H1 (cell line): ENCODE data around the gene NHSL2. TPM values are rescaled to one million over a fixed set of nuclear protein-coding genes. Genes with fewer than 3 reads are reported as not detected.

Experiments
- CTCF ChIA-PET: fragments of 300-600 bp; sonication (Branson Sonifier 250); formaldehyde crosslinking; loops from one replicate; lab custom pipeline; 2021; ENCODE audit not compliant: partially characterized antibody; lab: Charles Lee
- POLR2A ChIA-PET: fragments of 300-600 bp; sonication (Branson Sonifier 250); formaldehyde crosslinking; loops from one replicate; lab custom pipeline; 2021; ENCODE audit warnings: inconsistent platforms; ENCODE audit not compliant: partially characterized antibody; lab: Charles Lee
- DNase-seq, 2 experiments: peaks; one replicate each; pipeline versions ENCODE4 v3.0.0 to v3.0.0-alpha.2; 2010 to 2022; ENCODE audit warnings: low spot score in 2 of 2, low read depth in 1 of 2, mixed read lengths in 1 of 2
- FAIRE-seq: peaks from 2 replicates; lab custom pipeline; 2011; peaks lifted over from hg19 to GRCh38; lab: Jason Lieb, UNC
- H2AFZ ChIP-seq: 2 replicates; pipeline ENCODE4 v1.8.1; 2012; ENCODE audit warnings: low read length, inconsistent platforms
- H2AK5ac ChIP-seq: 2 replicates; pipeline ENCODE4 v1.6.1; 2013; ENCODE audit warnings: low read depth, low read length
- H2BK120ac ChIP-seq: replicated peaks from 2 replicates; pipeline ENCODE3; 2013; ENCODE audit warnings: low read depth, low read length, inconsistent platforms
- H2BK12ac ChIP-seq: 2 replicates; pipeline ENCODE4 v1.6.1; 2013; ENCODE audit warnings: low read depth, low read length
- H2BK15ac ChIP-seq: 2 replicates; pipeline ENCODE4 v1.6.1; 2013; ENCODE audit warnings: low read length
- H2BK20ac ChIP-seq: 2 replicates; pipeline ENCODE4 v1.6.1; 2013; ENCODE audit warnings: low read length
- H2BK5ac ChIP-seq: 2 replicates; pipeline ENCODE4 v1.6.1; 2013; ENCODE audit warnings: low read depth, low read length
- H3K14ac ChIP-seq: 2 replicates; pipeline ENCODE4 v1.6.1; 2013; ENCODE audit warnings: inconsistent platforms; ENCODE audit not compliant: insufficient read length
- H3K18ac ChIP-seq: 2 replicates; pipeline ENCODE4 v1.6.1; 2013; ENCODE audit warnings: low read length; ENCODE audit errors: extremely low read depth
- H3K23ac ChIP-seq: 2 replicates; pipeline ENCODE4 v1.6.1; 2013; ENCODE audit warnings: inconsistent platforms; ENCODE audit not compliant: insufficient read length
- H3K23me2 ChIP-seq: 2 replicates; pipeline ENCODE4 v1.6.1; 2013; ENCODE audit warnings: low read depth, low read length
- H3K27ac ChIP-seq: 2 replicates; pipeline ENCODE4 v1.6.1; 2011; ENCODE audit warnings: low read depth, low read length, inconsistent platforms
- H3K27me3 ChIP-seq, 4 experiments: replicated peaks in 1 of 4; 1 replicate in 1 of 4; 2 replicates in 3 of 4; pipeline versions ENCODE4 v1.6.1 to v1.8.1; 2011 to 2013; ENCODE audit warnings: low read length in 3 of 4, mild to moderate bottlenecking in 3 of 4, inconsistent platforms in 2 of 4, mixed read lengths in 2 of 4, moderate library complexity in 1 of 4; ENCODE audit not compliant: control insufficient read depth in 3 of 4, insufficient read depth in 3 of 4; ENCODE audit errors: extremely low read depth in 1 of 4
- H3K36me3 ChIP-seq, 4 experiments: 2 replicates each; pipeline versions ENCODE4 v1.6.1 to v1.8.1; 2011 to 2013; ENCODE audit warnings: mild to moderate bottlenecking in 4 of 4, low read length in 3 of 4, moderate library complexity in 2 of 4, control low read depth in 1 of 4, inconsistent platforms in 1 of 4; ENCODE audit not compliant: insufficient read depth in 4 of 4, control insufficient read depth in 2 of 4
- H3K4ac ChIP-seq: replicated peaks from 2 replicates; pipeline ENCODE3; 2013; ENCODE audit warnings: low read length, low read depth, mixed read lengths, inconsistent platforms; ENCODE audit not compliant: insufficient read length
- H3K4me1 ChIP-seq, 4 experiments: replicated peaks in 1 of 4; 1 replicate in 1 of 4; 2 replicates in 3 of 4; pipeline versions ENCODE4 v1.6.1 to v1.8.1; 2011 to 2013; ENCODE audit warnings: low read length in 3 of 4, inconsistent platforms in 2 of 4, mixed read lengths in 1 of 4; ENCODE audit not compliant: insufficient read depth in 4 of 4, control insufficient read depth in 3 of 4
- H3K4me2 ChIP-seq, 2 experiments: 2 replicates each; pipeline versions ENCODE4 v1.6.1 to v1.8.1; 2011 to 2013; ENCODE audit warnings: low read depth in 2 of 2, low read length in 2 of 2, control low read depth in 1 of 2, inconsistent platforms in 1 of 2, mild to moderate bottlenecking in 1 of 2; ENCODE audit not compliant: insufficient read depth in 1 of 2
- H3K4me3 ChIP-seq, 4 experiments: fragments of 200-600, 300-600 bp in 1 of 4; sonication (generic), shearing (Covaris generic), sonication (Bioruptor Twin) in 1 of 4; 2 replicates each; pipeline versions ENCODE4 v1.5.1 to v1.8.1; 2011 to 2016; ENCODE audit warnings: low read length in 4 of 4, low read depth in 3 of 4, control low read depth in 2 of 4, inconsistent platforms in 2 of 4, mild to moderate bottlenecking in 2 of 4, mixed read lengths in 1 of 4, moderate library complexity in 1 of 4; ENCODE audit not compliant: insufficient read depth in 2 of 4; ENCODE audit errors: extremely low read depth in 1 of 4
- H3K56ac ChIP-seq: replicated peaks from 2 replicates; pipeline ENCODE3; 2013; ENCODE audit warnings: low read depth, mild to moderate bottlenecking, mixed read lengths, low read length, inconsistent platforms; ENCODE audit not compliant: insufficient read length
- H3K79me1 ChIP-seq: 2 replicates; pipeline ENCODE4 v1.6.1; 2013; ENCODE audit warnings: low read depth, low read length, control low read depth
- H3K79me2 ChIP-seq, 2 experiments: 2 replicates each; pipeline versions ENCODE4 v1.6.1 to v1.8.1; 2012 to 2013; ENCODE audit warnings: low read length in 2 of 2, mild to moderate bottlenecking in 2 of 2, inconsistent platforms in 1 of 2; ENCODE audit not compliant: insufficient read depth in 2 of 2, control insufficient read depth in 1 of 2
- H3K9ac ChIP-seq, 4 experiments: replicated peaks in 1 of 4; 1 replicate in 1 of 4; 2 replicates in 3 of 4; pipeline versions ENCODE4 v1.6.1 to v1.8.1; 2011 to 2013; ENCODE audit warnings: low read depth in 3 of 4, low read length in 3 of 4, control low read depth in 2 of 4, mild to moderate bottlenecking in 2 of 4, moderate library complexity in 2 of 4, inconsistent platforms in 1 of 4; ENCODE audit errors: extremely low read depth in 1 of 4
- H3K9me3 ChIP-seq, 2 experiments: 2 replicates each; pipeline versions ENCODE4 v1.6.1 to v1.8.1; 2012 to 2013; ENCODE audit warnings: mild to moderate bottlenecking in 2 of 2, moderate library complexity in 2 of 2, control low read depth in 1 of 2, inconsistent platforms in 1 of 2, low read depth in 1 of 2, low read length in 1 of 2, mixed read lengths in 1 of 2; ENCODE audit not compliant: insufficient read depth in 2 of 2
- H4K20me1 ChIP-seq, 2 experiments: replicated peaks in 1 of 2; 2 replicates each; pipeline versions ENCODE3 to v1.8.1; 2011 to 2013; ENCODE audit warnings: inconsistent platforms in 2 of 2, low read length in 2 of 2, mild to moderate bottlenecking in 1 of 2; ENCODE audit not compliant: insufficient read depth in 2 of 2, control insufficient read depth in 1 of 2
- H4K5ac ChIP-seq: 2 replicates; pipeline ENCODE4 v1.6.1; 2013; ENCODE audit warnings: low read length, low read depth, mixed read lengths, inconsistent platforms; ENCODE audit not compliant: insufficient read length
- H4K8ac ChIP-seq: 2 replicates; pipeline ENCODE4 v1.8.0; 2013; ENCODE audit warnings: mild to moderate bottlenecking, moderate library complexity, low read length, inconsistent platforms; ENCODE audit not compliant: insufficient read depth; ENCODE audit errors: extremely low read depth
- H4K91ac ChIP-seq: replicated peaks from 2 replicates; pipeline ENCODE3; 2013; ENCODE audit warnings: low read length, mixed read lengths, inconsistent platforms; ENCODE audit not compliant: insufficient read length
- CTCF ChIP-seq, 3 experiments: IDR thresholded peaks; 1 replicate in 2 of 3; 2 replicates in 1 of 3; pipeline versions ENCODE4 v1.5.1 to v1.6.1; 2011; ENCODE audit warnings: low read length in 3 of 3, mild to moderate bottlenecking in 3 of 3, inconsistent platforms in 2 of 3, low read depth in 1 of 3, moderate library complexity in 1 of 3; ENCODE audit not compliant: insufficient read depth in 1 of 3; ENCODE audit errors: control extremely low read depth in 1 of 3
- E2F6 ChIP-seq: IDR thresholded peaks from 2 replicates; pipeline ENCODE4 v1.6.1; 2012; ENCODE audit warnings: inconsistent platforms
- GABPA ChIP-seq: IDR thresholded peaks from 2 replicates; pipeline ENCODE4 v1.6.1; 2011; ENCODE audit warnings: mild to moderate bottlenecking, low read length, moderate library complexity, borderline replicate concordance; ENCODE audit not compliant: insufficient read depth
- NRF1 ChIP-seq: IDR thresholded peaks from 2 replicates; pipeline ENCODE4 v1.6.1; 2011; ENCODE audit warnings: mild to moderate bottlenecking, low read depth, low read length, improper control_type of control experiment
- PHF8 ChIP-seq: fragments of 200-600 bp; sonication (generic); conservative IDR thresholded peaks from 2 replicates; pipeline ENCODE4 v1.7.1; 2012; ENCODE audit warnings: low read depth, mild to moderate bottlenecking, inconsistent platforms, low read length, moderate library complexity
- SIRT6 ChIP-seq: IDR thresholded peaks from one replicate; pipeline ENCODE4 v1.7.1; 2012; ENCODE audit warnings: low read length, inconsistent platforms
- SP4 ChIP-seq: IDR thresholded peaks from 2 replicates; pipeline ENCODE4 v1.6.1; 2012; ENCODE audit warnings: low read length, inconsistent platforms
- SRF ChIP-seq: IDR thresholded peaks from 2 replicates; pipeline ENCODE4 v1.6.1; 2011; ENCODE audit warnings: mild to moderate bottlenecking, low read depth, low read length, moderate library complexity
- TAF1 ChIP-seq: IDR thresholded peaks from 2 replicates; pipeline ENCODE4 v1.6.1; 2011; ENCODE audit warnings: mild to moderate bottlenecking, low read depth, low read length
- TEAD4 ChIP-seq: IDR thresholded peaks from 2 replicates; pipeline ENCODE4 v1.6.1; 2012; ENCODE audit warnings: low read depth, low read length, inconsistent platforms, mixed read lengths
- USF2 ChIP-seq: IDR thresholded peaks from 2 replicates; pipeline ENCODE4 v1.6.1; 2011; ENCODE audit warnings: low read length, improper control_type of control experiment
- WGBS, 2 experiments: shearing (Covaris generic) in 1 of 2; methylation state at CpG; one replicate each; pipeline versions ENCODE4 v1.1.6 to v1.1.7; 2013 to 2015; ENCODE audit warnings: low lambda C conversion rate in 2 of 2, mixed read lengths in 2 of 2, inconsistent platforms in 1 of 2, low coverage in 1 of 2, missing lambda C conversion rate in 1 of 2; ENCODE audit not compliant: insufficient replicate concordance in 2 of 2, insufficient coverage in 1 of 2, insufficient read length in 1 of 2; ENCODE audit errors: extremely low coverage in 1 of 2, missing lambda C conversion rate in 1 of 2; 5-methylcytosine and 5-hydroxymethylcytosine counted together
- polyA plus RNA-seq, 7 experiments: library from polyadenylated mRNA; depleted of rRNA in 3 of 7; stranded (reverse) in 5 of 7; unstranded in 2 of 7; fragments of >200 nt in 5 of 7; fragments of 200-250 nt in 2 of 7; gene quantifications; 1 replicate in 5 of 7; 2 replicates in 1 of 7; 4 replicates in 1 of 7; pipeline versions ENCODE4 v1.2.1 to v1.2.3, GENCODE V29; 2011 to 2013; ENCODE audit warnings: missing spikeins in 2 of 7, mixed read lengths in 2 of 7
- total RNA-seq: library from RNA; stranded (reverse); fragmentation: NEBNext Ultra II Directional; extraction: Animal tissue kit (Norgen Biotek cat#: 25700); gene quantifications from 2 replicates; pipeline ENCODE4 v1.2.1, GENCODE V29; 2021

NHSL2 gene
- total and polyA plus RNA-seq, 2 of the 8 experiments (the other 6 are each of a cell fraction or from before 2014, with no cell fraction given), result 3.7 to 7.2 TPM

- no peak overlapping the region for H2BK5ac ChIP-seq
- H3K56ac ChIP-seq, result no peak overlapping the region
- no peak overlapping the region for H2AK5ac ChIP-seq
- no peaks in the 10 kb centered on the region for H3K27me3 ChIP-seq
- H3K27ac ChIP-seq, result no peak overlapping the region
- no peak overlapping the region for H3K9ac ChIP-seq
- H3K36me3 ChIP-seq, result no peaks in the 10 kb centered on the region
- no peak overlapping the region for H3K14ac ChIP-seq
- H4K8ac ChIP-seq, result no peak overlapping the region
- no peak overlapping the region for H4K5ac ChIP-seq
- ChIA-PET POLR2A (no interaction called here), CTCF (no interaction called here)
- no peaks in the 10 kb centered on the region for H4K20me1 ChIP-seq
- no peak overlapping the region for H2BK12ac ChIP-seq
- no peak overlapping the region for H3K23ac ChIP-seq
- H3K4me3 ChIP-seq, result no peak overlapping the region
- DNase-seq (no peak), FAIRE-seq (no peak)
- H2AFZ ChIP-seq, result no peak overlapping the region
- H3K4me2 ChIP-seq, result no peak overlapping the region
- H3K18ac ChIP-seq, result no peak overlapping the region
- no peak overlapping the region for H3K4ac ChIP-seq
- H3K9me3 ChIP-seq, result no peaks in the 10 kb centered on the region
- no peak overlapping the region for H2BK120ac ChIP-seq
- no peak overlapping the region for H2BK20ac ChIP-seq
- H3K4me1 ChIP-seq, result no peaks in the 10 kb centered on the region
- no peak overlapping the region for H4K91ac ChIP-seq
- 84% methylated on average over 10 of the region's 12 CpGs; no CpG with 5 or more reads in 1 of the 2 experiments for WGBS, 2 experiments
- H3K79me2 ChIP-seq, result no peaks in the 10 kb centered on the region
- no peak overlapping the region for H2BK15ac ChIP-seq
- no peaks in the 10 kb centered on the region for H3K79me1 ChIP-seq
- no peaks in the 10 kb centered on the region for H3K23me2 ChIP-seq
- no peak for TF ChIP-seq GABPA
- no peak for TF ChIP-seq PHF8
- no peak for TF ChIP-seq NRF1
- no peak for TF ChIP-seq CTCF (IDR thresholded peaks at IDR 0.05; ENCODE audit: control extremely low read depth in 1 of 3, insufficient read depth in 1 of 3, low read depth in 1 of 3, low read length in 3 of 3)
- no peak for TF ChIP-seq TAF1
- TF ChIP-seq SRF, result no peak
- TF ChIP-seq SP4, result no peak
- no peak for TF ChIP-seq SIRT6
- TF ChIP-seq TEAD4, result no peak
- TF ChIP-seq E2F6, result no peak
- no peak for TF ChIP-seq USF2
These were observed 169.0 kb downstream of the NHSL2 start for GRCh38 chrX:72079607-72080006.
